Heart right ventricle (tissue), 16 donors: Measurements from ENCODE around the gene GATD1. TPM values are rescaled to one million over a fixed set of nuclear protein-coding genes. Genes with fewer than 3 reads are reported as not detected.
A peak's percentile ranks its signal among the peaks of the same experiment; 100 is the strongest.

Experiments
- ATAC-seq, 8 donors: fragments of 200-7000 bp; cut with Tn5 transposase; one replicate each; pipeline ENCODE4 v1.9.1; 2020; ENCODE audit warnings: mild to moderate bottlenecking in 8 of 8, moderate library complexity in 8 of 8, moderate number of reproducible peaks in 1 of 8
- DNase-seq, 2 donors: peaks; one replicate each; pipeline ENCODE4 v3.0.0-alpha.2; 2020
- H3K27ac ChIP-seq, 10 donors: fragments of 200-600 bp; sonication (generic) in 2 of 10; one replicate each; pipeline versions ENCODE4 v1.5.0 to v1.8.0; 2020 to 2022; ENCODE audit warnings: mild to moderate bottlenecking in 3 of 10
- H3K27me3 ChIP-seq, 7 donors: fragments of 200-600 bp; one replicate each; pipeline ENCODE4 v1.8.0; 2021 to 2022; ENCODE audit warnings: mild to moderate bottlenecking in 2 of 7
- H3K36me3 ChIP-seq, 9 donors: fragments of 200-600 bp; sonication (generic) in 1 of 9; one replicate each; pipeline versions ENCODE4 v1.5.0 to v1.8.0; 2020 to 2022; ENCODE audit warnings: mild to moderate bottlenecking in 2 of 9
- H3K4me1 ChIP-seq, 9 donors: fragments of 200-600 bp; sonication (generic) in 1 of 9; one replicate each; pipeline versions ENCODE4 v1.5.0 to v1.8.0; 2020 to 2022; ENCODE audit warnings: mild to moderate bottlenecking in 4 of 9
- H3K4me3 ChIP-seq, 10 donors: fragments of 200-600 bp; sonication (generic) in 2 of 10; one replicate each; pipeline versions ENCODE4 v1.5.0 to v1.8.0; 2020 to 2022; ENCODE audit warnings: mild to moderate bottlenecking in 7 of 10, moderate library complexity in 2 of 10
- H3K9me3 ChIP-seq, 11 donors: fragments of 200-600 bp in 10 of 11; sonication (generic) in 2 of 11; one replicate each; pipeline versions ENCODE4 v1.5.0 to v1.8.0; 2013 to 2022; ENCODE audit warnings: mild to moderate bottlenecking in 2 of 11, control low read depth in 1 of 11, moderate library complexity in 1 of 11
- CTCF ChIP-seq, 9 donors: fragments of 200-600 bp; sonication (generic) in 2 of 9; IDR thresholded peaks; one replicate each; pipeline versions ENCODE4 v1.5.0 to v1.8.0; 2021 to 2022; ENCODE audit warnings: antibody characterized with exemption in 9 of 9, mild to moderate bottlenecking in 5 of 9, moderate library complexity in 1 of 9
- WGBS, 2 donors: extraction: QIAGEN DNeasy Blood & Tissue Kit; methylation state at CpG; one replicate each; pipeline ENCODE4 v1.1.7; 2013; ENCODE audit warnings: inconsistent platforms in 1 of 2; 5-methylcytosine and 5-hydroxymethylcytosine counted together
- intact Hi-C, 10 donors: fragments of 100-400 bp; cut with DNase I; formaldehyde crosslinking; loops; one replicate each; pipeline versions ENCODE4 v1.11.1 to v1.14.2; 2022
- polyA plus RNA-seq, 2 donors: library from polyadenylated mRNA; stranded (reverse); fragments of 200-250 nt; gene quantifications; one replicate each; pipeline ENCODE4 v1.2.3, GENCODE V29; 2013
- total RNA-seq, 10 donors: library from RNA; stranded (reverse); fragmentation: NEBNext Ultra II Directional in 3 of 10; extraction: Animal tissue kit (Norgen Biotek cat#: 25700) in 3 of 10; gene quantifications; one replicate each; pipeline versions ENCODE4 v1.2.1 to v1.2.4, GENCODE V29; 2021 to 2023
- donor health status: Arrhythmogenic right ventricular cardiomyopathy.
- donor health status: ischemic (EF 13 %, LVEDD 7.1; RV severe dilation, severe dysfunction).
- donor health status: healthy with polysubstance abuse.
- donor health status: DM: no; HTN: yes; CAD: no.
- donor health status: DM: no; HTN: no; CAD: no.
- donor health status: ischemic (EF 25% LVEDD 6.9; RV normal size, moderate dysfunction).
- donor health status: ischemic (EF 25% LVEDD 5.7; RV mildly dilated, moderate dysfunction).
- donor health status: healthy.
- donor health status: DM: yes; HTN: yes; CAD: no.
- donor health status: Ischemic cardiomyopathy.
- donor health status: ischemic (EF 35%, LVEDD 5.7; RV mildly dilated, moderate dysfunction).
- donor health status: nonischemic (EF 11% LVEDD 7.7; RV severe dilation, severe dysfunction).
- donor health status: DM: yes; HTN: yes; CAD: no.
- donor health status: PGD.
- donor health status: ischemic (EF 29% LVEDD 5.4; RV normal size, mild dysfunction).
- donor health status: nonischemic (EF 23%, LVEDD 6.1; RV moderate dilation, normal function).

Gene GATD1
- total and polyA plus RNA-seq, 12 donors = 15.0 to 32.4 (median 26.0) TPM

- Histone ChIP-seq H3K4me1 (peaks cover 18 to 49% (median 39%) of the 10 kb centered on the region in 9 donors), H3K9me3 (no peaks in the 10 kb centered on the region), H3K27ac (no peak overlapping the region), H3K27me3 (no peaks in the 10 kb centered on the region), H3K4me3 (no peak overlapping the region), H3K36me3 (peaks cover 0 to 42% (median 5%) of the 10 kb centered on the region in 9 donors)
- intact Hi-C loops = loop anchor here in 1 of 10 donors (1.0 kb wide), 1 partner anchor 33 kb away; no protein-coding TSS in a partner anchor
- ATAC-seq (no peak), DNase-seq (peak in 1 of 2 donors; percentile 19)
- WGBS, 2 donors = 90 to 94% methylated on average over 19 to 20 of the region's 20 CpGs
- no peak for TF ChIP-seq CTCF (IDR thresholded peaks at IDR 0.05)
These were observed 24.0 kb upstream of the GATD1 start for GRCh38 chr11:801097-801780.

GRCh38 chr11:800473-800872, 23.2 kb upstream of the GATD1 start:
- Histone ChIP-seq H3K27me3 (no peaks in the 10 kb centered on the region), H3K4me1 (peaks cover 26 to 51% (median 42%) of the 10 kb centered on the region in 9 donors), H3K9me3 (no peaks in the 10 kb centered on the region), H3K4me3 (no peak overlapping the region), H3K27ac (no peak overlapping the region), H3K36me3 (peaks cover 0 to 42% (median 5%) of the 10 kb centered on the region in 9 donors)
- 92 to 94% methylated on average over 26 to 30 of the region's 30 CpGs for WGBS, 2 donors
- ATAC-seq = no peak
- peak in 1 of 2 donors; percentile 14 for DNase-seq
- TF ChIP-seq CTCF (IDR thresholded peaks at IDR 0.05) = no peak
- intact Hi-C loops = no loop called here

- 94% methylated on average over 26 to 32 of the region's 32 CpGs for WGBS, 2 donors
- DNase-seq = peak in 1 of 2 donors; percentile 13
- Histone ChIP-seq H3K27me3 (no peaks in the 10 kb centered on the region), H3K4me1 (peaks cover 24 to 53% (median 42%) of the 10 kb centered on the region in 9 donors), H3K4me3 (no peak overlapping the region), H3K9me3 (no peaks in the 10 kb centered on the region), H3K27ac (no peak overlapping the region), H3K36me3 (peaks cover 0 to 42% (median 5%) of the 10 kb centered on the region in 9 donors)
- ATAC-seq = no peak
- intact Hi-C loops = no loop called here
- no peak for TF ChIP-seq CTCF (IDR thresholded peaks at IDR 0.05)
These were observed 22.5 kb upstream of the GATD1 start for GRCh38 chr11:799641-800316.

GRCh38 chr11:798093-798713, 20.9 kb upstream of the GATD1 start, which contains the start of gene SLC25A22:
TSS of gene SLC25A22 (minus strand) at chr11:798281. CDS start at chr11:795006, 3,275 bp downstream.
- WGBS, 2 donors = 5% methylated on average over 60 to 69 of the region's 69 CpGs
- Histone ChIP-seq H3K27me3 (no peaks in the 10 kb centered on the region), H3K27ac (peak within 1 kb of the TSS; percentile 23 to 92 (median 84)), H3K4me1 (peaks cover 17 to 42% (median 30%) of the 10 kb centered on the region in 9 donors), H3K4me3 (peak within 1 kb of the TSS; percentile 45 to 99 (median 78)), H3K9me3 (no peaks in the 10 kb centered on the region), H3K36me3 (peaks cover 0 to 48% (median 5%) of the 10 kb centered on the region in 9 donors)
- TF ChIP-seq CTCF (IDR thresholded peaks at IDR 0.05) = peak; percentile 69 to 95 (median 83)
- ATAC-seq (peak; percentile 32 to 83 (median 58)), DNase-seq (peak; percentile 68 to 83)
- intact Hi-C loops = no loop called here
